COLO829 (cell line): ENCODE results near the gene TBC1D2B.
A peak's percentile ranks its signal among the peaks of the same experiment; 100 is the strongest.

Experiments used
- DNase-seq: peaks from one replicate; pipeline ENCODE4 v3.0.0; 2012; ENCODE audit warnings: low spot score

The TBC1D2B gene

DNA sequence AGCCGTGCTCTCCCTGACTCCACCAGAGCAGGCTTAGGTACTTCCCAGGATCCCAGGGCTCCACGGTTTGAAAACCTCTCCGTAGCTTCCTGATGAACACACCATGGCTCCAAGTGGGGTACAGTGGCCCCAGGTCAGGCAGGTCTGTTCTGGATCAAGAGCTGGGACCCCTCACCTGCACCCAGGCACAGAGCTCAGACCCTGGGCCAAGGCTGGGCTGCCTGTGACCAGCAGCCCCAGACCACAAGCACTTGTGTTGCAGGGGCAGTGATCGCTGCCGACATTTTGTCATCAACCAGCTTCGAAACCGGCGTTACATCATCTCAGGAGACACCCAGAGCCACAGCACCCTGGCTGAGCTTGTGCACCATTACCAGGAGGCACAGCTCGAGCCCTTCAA is 20.2 kb upstream of the TBC1D2B start:
- no peak for DNase-seq

DNA sequence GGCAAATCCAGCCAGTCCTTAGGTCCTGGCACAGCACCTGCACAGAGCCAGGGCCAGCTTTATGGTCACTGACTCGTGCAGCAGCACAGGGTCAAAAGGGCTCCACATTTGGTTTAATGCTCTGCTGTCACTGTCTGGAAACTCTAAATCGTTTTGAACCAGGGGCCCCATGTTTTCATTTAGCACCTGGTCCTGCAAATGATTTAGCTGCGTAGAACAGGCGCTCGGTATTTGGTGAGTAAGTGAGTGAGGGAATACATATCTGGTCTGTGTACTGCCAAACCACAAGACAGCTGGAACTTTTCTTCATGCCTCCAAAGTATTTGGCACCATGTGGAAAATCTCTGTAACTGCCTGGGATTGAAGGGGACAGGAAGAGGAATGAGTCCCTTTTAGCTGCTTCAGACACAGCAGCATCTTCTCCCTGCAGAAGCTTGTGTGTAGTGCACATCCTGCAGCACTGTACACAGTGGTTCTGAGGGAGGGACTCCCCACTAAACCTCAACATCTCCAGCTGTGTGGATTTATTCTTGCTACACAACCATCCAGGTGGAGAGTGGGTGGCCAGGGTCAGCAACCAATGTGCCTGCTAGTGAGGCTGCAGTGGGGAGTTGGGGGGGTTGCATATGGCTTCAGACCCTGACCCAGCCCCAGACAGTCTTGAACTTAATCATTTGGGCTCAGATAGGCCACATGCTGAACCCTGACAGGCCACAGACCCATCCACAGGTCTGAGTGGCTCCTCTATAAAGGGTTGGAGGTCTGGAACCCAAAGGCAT is 15.9 kb upstream of the TBC1D2B start:
- no peak for DNase-seq

DNA sequence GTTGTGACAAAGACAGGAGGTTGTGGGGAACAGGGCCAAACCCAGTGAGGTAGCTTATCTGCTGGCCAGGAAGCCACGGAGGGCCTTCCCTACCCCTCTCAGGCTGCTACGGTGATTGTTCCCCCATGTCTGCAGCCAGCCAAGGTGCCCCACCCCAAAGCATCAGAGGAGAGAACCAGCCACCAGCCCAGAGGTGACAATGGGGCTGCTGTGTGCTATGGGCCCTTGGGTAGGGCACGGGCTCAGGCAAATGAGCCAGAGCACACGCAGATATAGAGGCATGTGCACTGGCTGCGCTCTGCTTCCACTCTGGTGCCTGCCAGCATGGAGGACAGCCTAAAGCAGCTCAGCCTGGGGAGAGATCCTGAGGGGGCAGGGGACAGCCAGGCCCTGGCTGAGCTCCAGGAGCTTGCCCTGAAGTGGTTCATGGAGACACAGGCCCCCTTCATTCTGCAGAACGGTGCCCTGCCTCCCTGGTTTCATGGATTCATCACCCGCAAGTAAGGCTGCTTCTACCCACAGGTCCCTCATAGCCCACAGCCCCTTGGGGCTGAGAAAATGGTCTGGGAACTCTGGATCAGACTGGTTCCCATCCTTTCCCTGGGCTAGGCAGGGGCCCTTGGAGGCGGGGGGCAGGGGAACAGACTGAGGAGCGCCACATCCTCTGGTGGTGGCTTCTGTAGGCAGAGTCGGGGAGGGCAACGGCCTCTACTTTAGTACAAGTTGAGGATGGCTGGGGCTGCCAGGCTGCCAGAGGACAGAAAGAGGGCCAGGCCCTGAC is 14.9 kb upstream of the TBC1D2B start, which contains the start of gene SH2D7:
Gene SH2D7, plus strand, starts transcription at position 301 of the 781 bp plus-strand sequence. Its CDS starts 24 bp downstream, at position 325.
- DNase-seq, result no peak

GRCh38 chr15:78090422-78091063 is 13.0 kb upstream of the TBC1D2B start:
- no peak for DNase-seq

DNA sequence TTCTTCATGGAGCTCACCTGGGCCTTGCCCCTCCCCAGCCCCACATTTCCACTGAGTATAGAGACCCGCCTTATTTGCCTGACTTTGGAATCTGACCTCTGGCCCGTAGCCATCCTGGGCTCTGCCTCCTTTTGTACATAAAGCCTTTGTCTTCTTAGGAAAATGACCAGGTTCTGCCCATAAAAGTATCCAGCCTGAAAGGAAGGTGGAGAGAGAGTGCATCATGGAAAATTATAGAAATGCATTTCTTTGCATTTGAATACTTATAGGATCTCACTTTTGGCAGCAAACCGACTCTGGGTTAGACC is 11.2 kb upstream of the TBC1D2B start:
- no peak for DNase-seq

- no peak for DNase-seq
Measured at GRCh38 chr15:78087951-78088772, 10.7 kb upstream of the TBC1D2B start.

GRCh38 chr15:78085928-78086327 is 8.4 kb upstream of the TBC1D2B start:
- DNase-seq, result no peak

DNA sequence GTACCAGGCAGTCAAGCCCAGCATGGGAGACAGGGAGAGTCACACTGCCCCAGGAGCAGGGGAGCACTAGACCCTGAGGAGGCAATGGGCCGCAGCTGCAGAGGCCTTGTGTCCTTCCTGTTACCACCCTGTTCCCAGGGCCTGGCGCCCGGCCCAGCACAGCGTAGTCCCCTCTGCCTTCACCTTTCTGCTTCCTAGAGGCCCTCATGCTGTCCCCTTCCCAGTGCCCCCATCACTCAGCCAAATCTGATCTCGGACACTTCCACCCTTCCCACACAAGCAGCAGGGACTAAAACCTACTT is 6.9 kb upstream of the TBC1D2B start:
- no peak for DNase-seq

DNA sequence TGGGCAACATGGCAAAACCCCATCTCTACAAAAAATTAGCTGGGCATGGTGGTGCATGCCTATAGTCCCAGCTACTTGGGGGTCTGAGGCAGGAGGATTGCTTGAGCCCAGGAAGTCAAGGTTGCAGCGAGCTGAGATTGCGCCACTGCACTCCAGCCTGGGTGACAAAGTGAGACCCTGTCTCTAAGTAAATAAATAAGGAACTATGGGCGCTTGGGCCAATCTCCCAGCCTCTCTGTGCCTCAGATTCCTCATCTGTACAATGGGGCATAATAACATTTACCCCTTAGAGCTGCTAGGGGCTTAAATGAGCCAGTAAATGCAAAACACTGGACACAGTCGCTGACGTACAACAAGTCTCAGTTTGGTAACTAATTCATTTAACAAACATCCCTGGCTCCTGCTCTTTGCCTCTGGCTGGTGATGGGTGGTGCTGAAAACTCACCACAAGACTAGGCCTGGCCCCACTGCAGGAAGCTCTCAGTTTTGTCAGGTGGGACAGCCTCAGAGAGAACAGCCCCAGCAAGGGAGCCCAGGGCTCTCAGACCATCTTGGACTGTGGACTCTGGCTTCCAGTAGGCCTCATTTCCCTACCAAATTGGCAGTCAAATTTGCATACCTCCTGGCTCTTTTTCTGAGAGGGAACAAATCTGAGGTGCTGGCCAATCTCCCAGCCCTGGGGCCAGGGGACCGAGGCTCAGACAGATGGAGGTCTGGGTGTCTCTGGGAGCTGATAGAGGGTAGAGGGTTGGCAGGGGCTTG is 6.4 kb upstream of the TBC1D2B start:
- DNase-seq, result no peak

DNA sequence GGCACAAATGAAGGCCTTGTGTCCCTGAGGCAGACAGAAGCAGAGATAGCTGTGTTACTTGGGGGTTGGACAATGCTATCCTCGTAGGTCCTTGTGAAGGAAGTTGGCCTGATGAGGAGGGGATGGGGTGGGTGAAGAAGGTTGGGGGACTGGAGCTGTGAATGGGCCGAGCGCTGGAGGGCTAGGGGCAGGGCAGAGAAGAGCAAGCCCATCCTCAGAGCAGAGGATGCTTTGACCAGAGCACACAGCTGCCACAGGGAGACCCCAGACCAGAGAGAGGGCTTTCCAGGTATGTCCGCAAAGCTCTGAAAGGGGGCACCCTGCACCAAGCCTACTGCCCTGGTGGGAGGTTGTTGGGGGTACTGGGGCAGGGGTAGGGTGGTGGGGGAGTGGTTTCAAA is 5.7 kb upstream of the TBC1D2B start:
- DNase-seq, result no peak

GRCh38 chr15:78082743-78083110 is 5.2 kb upstream of the TBC1D2B start:
- no peak for DNase-seq

- DNase-seq, result no peak
Measured at GRCh38 chr15:78082106-78082742, 4.7 kb upstream of the TBC1D2B start.

GRCh38 chr15:78080088-78080460 is 2.6 kb upstream of the TBC1D2B start:
- DNase-seq, result no peak

GRCh38 chr15:78079298-78080087 is 2.0 kb upstream of the TBC1D2B start:
- no peak for DNase-seq

- DNase-seq, result no peak
Measured at GRCh38 chr15:78077871-78078210, 330 bp upstream of the TBC1D2B start.

GRCh38 chr15:78076231-78077052 is 1.1 kb downstream of the TBC1D2B start:
- no peak for DNase-seq

DNA sequence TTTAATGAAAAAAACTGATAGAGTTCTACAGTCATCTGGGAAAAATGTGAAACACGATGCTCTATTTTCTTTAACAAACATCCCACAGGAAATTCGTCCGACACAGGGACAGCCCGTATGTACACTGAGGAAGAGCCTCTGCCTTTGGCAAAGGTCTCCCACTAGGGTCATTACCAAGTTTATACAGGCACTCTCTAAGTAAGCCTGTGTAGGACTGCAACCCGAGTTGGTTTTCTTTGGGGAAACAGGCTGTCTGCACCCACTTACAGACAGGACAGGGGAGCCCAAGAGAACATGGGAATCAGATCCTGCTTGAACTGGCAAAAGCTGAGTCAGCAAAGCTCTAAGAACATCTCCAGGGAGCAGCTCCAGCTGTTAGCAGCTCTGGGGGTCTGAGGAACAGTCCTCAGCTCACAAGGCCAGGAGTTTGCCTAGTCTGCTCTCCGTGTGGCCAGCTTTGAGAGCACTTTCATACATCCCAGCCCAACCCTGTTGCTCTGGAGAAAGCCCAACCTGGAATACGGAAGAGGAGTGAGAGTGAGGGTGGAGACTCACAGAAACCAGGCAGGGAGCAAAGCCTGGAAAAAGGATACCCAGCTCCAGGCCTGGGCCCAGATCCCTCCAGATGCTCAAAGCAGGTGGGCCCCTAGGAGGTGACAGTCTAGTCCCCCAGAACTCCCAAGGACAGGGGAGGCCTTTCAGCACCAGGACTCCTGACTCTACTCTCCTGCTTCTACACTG is 1.9 kb downstream of the TBC1D2B start:
- DNase-seq, result peak; percentile 16

GRCh38 chr15:78073046-78073787 is 4.3 kb downstream of the TBC1D2B start:
- DNase-seq, result no peak
